B cell (primary cell): ENCODE results near the gene SCEL.

Experiments used
- CTCF ChIP-seq: fragments of 200-600 bp; IDR thresholded peaks from one replicate; pipeline ENCODE4 v1.8.0; 2022; ENCODE audit warnings: antibody characterized with exemption, mild to moderate bottlenecking
- EZH2 ChIP-seq: IDR thresholded peaks from 2 replicates; pipeline ENCODE4 v1.6.1; 2012; ENCODE audit warnings: borderline replicate concordance, low read depth, mild to moderate bottlenecking, moderate library complexity, low read length; ENCODE audit not compliant: insufficient read depth, poor library complexity, severe bottlenecking

- TF ChIP-seq CTCF (no peak), EZH2 (no peak)
Observed at GRCh38 chr13:77691871-77692270, 156.4 kb downstream of the SCEL start.
